GM18868 (cell line): ENCODE data around the gene REV1.

Experiments
- ATAC-seq: cut with Tn5 transposase; IDR thresholded peaks from one replicate; pipeline ENCODE4 v1.9.1; 2021; ENCODE audit warnings: mild to moderate bottlenecking, moderate library complexity; ENCODE audit not compliant: unreplicated experiment

Gene REV1

DNA sequence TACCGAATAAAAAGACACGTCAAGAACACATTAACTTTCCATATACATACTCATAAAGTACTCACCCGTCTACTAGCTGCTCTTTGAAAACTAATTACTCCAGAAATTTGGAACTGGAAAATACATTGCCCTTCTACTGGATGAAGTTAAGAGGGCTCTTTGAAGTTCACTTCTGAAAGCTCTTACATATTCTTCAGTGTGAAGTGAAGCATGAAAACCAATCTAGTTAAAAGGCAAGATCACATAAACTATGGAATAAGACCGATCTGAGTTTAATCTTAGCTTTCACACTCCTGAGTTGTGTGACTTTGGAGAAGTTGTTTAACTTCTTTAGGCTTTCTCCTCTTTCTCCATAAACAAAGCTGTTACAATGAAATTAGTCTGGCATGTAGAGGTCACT lies 38.5 kb downstream of the REV1 start:
- no peak for ATAC-seq

DNA sequence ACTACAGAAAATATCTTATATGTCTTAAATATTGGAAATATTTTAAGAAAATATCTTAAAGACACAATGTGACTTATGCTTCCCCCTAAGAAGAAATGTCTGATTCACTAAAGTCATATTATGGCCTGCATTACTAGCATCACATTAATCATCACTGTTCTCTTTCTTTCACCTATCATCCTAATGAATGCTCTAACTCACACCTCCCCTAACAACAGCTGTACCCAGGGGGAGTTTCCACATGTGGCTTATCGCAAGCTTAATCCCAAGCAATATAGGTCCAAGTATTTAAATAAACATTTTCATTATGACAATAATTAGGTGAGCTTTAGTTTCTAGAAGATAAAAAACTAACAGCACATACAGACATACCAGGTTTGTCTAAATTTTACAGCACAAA lies 39.6 kb downstream of the REV1 start:
- no peak for ATAC-seq

DNA sequence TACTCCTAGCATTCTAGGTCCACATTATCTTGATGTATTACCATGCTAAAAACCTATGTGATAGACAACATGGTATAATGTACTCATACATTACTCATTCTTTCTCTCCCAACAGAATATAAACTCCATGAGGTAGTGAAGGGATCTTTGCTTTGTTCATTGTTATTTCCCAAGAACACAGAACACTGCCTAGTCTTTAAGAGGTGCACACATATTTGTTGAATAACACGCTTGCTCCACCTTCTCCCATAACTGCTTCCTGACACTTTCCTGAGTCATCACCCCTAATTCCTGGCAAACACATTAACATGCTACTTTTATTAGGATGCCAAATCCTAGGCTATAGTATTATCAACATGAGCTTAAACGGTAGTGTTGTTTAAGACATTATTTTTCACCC lies 41.3 kb downstream of the REV1 start:
- ATAC-seq: no peak

DNA sequence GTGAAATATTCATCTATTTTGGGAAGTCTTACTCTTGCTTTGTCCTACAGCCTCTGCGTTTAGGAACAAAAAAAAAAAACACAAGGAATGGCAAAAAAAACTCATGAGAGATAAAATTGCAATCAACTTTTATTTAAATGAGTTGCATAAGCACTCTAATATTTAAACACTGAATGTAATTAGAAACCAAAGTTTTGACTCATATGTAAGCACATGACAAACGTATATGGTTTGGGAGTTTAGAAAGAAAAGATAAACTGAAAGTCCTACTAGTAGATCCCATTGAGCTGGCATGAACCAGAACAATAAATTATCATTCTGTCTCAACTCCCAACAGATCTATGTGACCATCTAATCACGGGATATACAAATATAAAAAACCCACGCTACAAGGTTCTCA lies 44.8 kb downstream of the REV1 start:
- no peak for ATAC-seq

DNA sequence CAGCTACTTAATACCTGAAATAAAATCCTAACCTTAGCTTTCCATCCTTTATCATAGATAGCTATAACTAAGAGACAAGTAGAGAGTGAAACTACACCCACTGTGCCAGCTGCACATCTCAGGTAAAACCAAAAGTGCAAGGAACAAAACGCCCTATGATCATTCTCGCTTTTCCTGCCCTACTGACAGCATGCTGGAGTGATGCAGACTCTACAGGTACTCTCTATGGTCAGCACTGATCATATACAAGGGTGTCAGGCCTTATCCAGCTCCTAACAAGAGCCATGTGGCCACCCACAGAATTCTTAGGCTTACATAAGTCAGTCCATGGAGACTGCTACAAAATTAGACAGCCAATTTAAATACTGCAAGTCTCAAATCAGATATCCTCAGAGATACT lies 45.6 kb downstream of the REV1 start:
- no peak for ATAC-seq

DNA sequence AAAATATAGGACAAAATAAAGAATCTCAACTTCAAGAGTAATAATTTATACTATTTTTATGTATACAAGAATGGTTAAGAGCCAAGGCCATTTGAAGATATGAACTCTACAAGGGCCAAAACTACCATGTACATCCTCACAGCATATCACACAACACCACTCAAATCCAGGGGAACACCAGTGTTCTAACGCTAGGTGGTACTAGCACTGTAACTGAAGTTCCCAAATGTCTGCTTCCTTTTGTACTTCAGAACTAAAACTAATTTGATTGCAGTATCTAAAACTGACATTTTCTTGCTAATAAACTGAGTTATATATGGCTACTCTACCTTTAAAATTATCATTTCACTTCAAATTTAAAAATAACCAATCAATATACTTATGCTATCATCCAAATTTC lies 47.0 kb downstream of the REV1 start:
- no peak for ATAC-seq

DNA sequence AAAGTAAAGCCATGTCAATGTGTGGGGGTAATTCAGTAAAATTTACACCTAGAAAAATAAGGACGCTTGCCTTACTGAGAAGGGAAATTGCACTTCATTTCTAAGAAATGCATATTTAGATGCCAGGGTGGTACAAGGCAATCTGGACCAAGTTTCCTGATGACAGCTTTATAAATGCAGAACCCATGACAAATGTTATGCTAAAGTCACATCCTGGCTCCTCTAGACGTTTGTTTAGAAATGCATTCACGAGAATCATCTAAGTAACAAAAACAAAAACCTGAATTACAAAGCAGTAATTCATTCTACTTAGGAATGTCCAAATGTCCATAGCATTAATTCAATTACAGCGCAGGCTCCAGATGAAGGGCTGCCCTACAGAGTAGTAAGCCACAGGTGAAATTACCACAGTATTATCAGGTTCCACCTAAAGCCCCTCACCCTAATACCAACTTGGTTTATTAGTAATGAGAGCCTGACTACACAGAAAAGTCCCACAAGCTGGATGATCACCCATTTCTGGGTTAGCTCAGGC lies 49.8 kb downstream of the REV1 start:
- ATAC-seq: no peak

DNA sequence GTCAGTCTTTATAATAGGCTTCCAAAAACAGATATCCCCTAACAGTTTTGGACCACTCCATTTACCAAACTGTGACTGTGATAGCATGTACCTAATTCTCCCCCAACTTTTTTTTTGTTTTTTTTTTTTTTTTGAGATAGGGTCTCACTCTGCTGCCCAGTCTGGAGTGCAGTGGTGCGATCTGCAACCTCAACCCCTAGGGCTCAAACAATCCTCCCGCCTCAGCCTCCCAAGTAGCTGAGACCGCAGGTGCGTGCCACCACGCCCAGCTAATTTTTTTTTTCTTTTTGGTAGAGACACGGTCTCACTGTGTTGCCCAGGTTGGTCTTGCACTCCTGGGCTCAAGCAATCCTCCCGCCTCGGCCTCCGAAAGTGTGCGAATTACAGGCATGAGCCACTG lies 52.9 kb downstream of the REV1 start:
- no peak for ATAC-seq

DNA sequence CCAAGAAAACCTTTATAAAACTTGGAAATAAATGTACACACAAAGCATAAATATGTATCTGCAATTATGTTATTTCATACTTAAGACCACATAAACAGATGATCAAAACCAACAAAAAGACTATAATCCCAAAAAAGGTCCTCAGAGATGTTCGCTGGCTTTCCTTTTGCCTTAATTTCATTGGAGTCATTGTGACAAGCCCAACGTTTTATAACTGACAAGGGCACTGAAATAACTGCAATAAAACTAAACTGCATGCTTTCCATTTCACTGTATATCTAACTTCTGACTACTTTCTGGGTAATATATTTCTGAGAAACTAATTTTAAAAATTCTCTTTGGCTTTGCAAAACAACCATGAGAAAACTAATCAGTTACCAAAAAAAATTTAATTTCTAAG lies 56.5 kb downstream of the REV1 start:
- no peak for ATAC-seq

DNA sequence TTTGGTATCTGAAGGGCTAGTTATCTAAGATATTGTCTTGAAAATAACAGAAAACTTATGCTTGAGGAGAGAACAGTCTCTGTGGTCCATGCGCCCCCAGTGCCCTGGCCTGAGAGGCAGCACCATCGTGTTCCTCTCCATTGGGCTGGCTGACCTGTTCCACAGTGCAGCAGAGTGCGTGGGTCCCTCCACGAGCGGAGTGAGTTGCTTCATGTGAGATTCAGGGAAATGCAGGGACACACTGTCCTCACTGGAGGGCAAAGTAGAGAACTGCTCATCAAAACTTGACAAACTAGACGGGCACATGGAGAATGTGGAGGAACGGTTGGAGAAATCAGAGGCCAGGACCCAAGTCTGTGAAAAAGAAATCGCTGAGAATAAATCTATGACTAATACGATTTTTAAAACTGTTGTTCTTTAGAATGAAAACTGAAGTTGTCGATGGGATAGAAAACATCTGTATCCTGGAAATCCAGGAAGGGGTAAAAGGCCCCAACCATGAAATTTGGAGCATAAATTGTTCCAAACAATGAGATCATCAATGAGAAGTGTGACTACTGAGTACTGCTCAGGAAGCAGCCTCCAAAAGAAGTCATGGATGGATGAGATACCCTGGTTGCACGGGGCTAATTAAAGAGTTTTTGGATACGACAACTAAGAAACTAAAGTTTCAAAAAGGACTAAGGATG lies 58.1 kb downstream of the REV1 start:
- no peak for ATAC-seq

DNA sequence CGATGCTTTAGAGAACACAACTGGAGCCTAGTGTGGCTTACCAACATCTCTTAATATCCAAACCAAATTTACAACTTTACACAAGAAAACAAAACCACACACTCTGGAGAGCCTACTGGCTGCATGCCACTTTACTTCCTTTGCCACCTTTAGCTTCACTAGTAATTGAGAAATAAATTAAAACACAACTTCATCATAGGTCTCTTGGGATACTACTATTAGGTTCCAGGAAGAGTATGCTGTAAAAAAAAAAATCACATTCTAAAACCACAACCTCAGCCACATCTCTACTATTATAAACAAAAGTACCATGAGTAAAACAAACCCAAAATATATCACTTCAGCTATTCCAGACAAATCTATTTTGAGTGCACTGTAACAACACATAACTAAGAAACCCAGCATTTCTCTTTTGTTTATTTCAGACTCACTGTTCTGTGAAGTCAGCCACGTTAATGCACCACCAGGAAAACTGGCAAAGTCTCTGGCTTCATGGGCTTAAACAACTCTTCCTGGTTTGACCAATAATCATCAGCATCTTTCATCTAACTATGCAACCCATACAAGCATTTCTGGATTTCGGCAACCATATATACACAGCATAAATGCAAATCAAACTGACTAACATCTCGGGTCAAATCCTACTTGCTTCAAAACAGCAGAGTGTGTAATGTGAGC lies 59.1 kb downstream of the REV1 start:
- ATAC-seq: no peak

DNA sequence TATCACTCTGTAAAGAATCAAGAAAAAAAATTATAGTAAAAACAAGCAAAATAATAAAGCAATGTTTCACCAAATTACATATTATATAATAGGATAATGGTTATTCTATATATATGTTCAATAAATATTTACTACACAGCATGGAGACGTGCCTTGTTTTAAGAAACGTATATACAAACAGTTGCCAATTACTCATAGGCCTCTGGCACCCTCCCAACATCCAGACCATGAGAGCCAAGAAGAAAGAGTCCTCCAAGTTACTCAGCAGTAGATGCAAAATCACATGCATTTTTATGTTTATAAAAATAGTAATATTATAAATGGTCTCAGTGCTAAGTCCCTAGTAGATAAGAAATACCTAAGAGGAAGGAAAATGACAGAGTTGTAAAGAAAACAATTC lies 64.8 kb downstream of the REV1 start:
- no peak for ATAC-seq

DNA sequence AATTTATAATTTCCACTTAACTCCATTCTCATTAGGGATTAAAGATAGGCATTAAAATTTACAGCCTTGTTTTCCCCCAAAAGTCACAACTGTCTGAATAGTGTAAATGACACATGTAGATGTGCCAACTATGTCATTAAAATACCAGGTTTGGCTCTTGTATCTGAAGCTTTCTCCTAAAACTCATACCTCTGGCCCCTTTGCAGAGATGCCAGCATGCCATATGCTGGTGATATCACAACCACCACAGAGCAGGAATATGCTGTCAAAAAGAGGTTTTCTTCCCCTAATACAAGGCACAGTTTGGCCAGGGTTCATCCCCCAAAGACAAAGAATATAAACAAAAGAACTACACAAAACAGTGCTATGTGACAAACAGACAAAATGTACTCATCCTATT lies 65.4 kb downstream of the REV1 start:
- ATAC-seq: no peak

DNA sequence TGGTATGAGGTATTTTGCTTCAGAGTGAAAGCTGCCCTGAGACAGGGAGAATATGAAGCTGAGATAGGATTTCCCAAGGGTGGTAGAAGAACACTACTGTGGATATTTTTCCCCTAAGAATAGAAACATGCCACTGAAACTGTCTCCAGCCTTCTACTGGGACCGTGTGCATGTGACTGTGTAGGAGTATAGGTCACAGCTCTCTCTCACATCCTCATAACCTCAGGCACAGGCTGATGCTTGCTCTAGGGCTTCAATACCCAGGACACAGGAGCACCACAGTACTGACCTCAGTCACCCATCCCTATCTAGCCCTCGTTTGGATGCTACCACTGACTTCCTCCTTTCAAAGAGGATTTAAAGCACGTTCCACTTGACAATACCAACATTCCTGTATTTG lies 67.2 kb downstream of the REV1 start:
- ATAC-seq: no peak

DNA sequence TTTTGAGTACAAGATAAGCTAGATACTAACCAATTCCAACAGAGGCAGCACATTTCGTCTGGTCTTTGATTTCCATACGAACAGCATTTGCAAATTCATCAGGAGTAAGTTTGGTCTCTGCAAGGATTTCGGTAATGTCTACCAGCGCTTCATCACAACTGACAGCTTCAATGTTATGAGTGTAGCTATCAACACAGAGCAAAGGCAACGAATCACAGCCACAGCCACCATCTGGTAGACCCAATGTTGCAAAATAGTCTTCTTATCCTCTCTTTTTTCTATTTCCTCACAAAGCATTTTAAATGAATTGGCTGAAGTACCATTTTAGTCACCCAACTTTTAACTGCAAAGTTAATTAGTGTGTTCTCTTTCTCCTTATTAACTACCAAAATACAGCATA lies 68.3 kb downstream of the REV1 start:
- ATAC-seq: no peak

DNA sequence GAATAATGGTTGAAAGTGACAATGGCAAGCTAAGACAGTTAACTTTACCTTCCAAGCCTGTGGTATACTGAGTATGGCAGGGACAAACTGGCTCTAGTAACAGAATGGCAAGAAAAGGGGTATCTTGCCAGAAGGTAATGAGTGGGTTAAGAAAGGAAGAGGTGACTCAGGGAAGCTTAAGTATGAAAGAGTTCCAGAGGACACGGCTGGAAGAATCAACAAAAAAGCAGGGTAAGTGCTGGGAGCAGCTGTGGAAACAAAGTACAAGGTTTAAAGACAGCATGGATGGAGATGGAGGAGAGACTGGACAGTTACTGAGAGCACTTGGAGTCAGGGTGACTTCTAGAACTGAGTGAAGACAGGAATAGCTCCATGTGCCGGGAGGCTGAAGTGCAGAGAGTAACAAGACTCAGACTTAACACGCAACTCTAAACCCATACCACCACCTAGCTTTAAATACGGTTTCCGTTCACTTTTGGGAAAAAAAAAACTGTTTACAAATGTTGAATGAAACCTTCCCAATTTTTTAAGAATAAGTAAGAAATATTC lies 69.0 kb downstream of the REV1 start:
- no peak for ATAC-seq

DNA sequence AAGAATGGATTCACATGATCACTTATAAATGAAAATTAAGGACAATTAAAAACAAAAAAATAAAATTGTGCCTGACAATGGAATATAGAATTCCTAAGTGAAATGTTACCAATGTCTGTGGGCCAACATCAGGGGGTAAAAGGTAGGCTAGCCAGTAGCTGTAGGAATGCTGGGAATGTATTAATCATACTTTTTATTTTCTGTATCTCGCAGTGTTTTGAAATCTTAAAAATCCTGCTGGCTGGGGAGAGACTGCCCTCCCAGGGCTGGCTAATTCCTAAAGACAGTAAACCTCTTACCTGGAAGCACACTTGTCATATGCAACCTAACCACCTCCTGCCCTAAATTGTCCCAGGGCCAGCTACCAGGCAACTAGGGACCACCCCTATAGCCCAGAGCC lies 69.8 kb downstream of the REV1 start:
- no peak for ATAC-seq

DNA sequence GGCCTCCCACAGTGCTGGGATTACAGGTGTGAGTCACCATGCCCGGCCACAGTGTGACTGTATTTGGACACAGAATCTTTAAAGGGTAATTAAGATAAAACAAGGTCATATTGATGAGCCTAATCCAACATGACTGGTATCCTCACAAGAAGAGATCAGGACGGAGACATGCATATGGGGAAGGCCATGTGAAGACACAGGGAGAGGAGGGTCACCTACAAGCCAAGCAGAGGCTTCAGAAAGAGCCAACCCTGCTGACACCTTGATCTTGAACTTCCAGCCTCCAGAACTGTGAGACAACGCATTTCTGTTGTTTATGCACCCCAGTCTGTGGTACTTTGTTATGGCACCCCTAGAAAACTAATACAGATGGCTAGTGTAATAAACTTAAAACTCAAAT lies 72.4 kb downstream of the REV1 start:
- ATAC-seq: no peak

DNA sequence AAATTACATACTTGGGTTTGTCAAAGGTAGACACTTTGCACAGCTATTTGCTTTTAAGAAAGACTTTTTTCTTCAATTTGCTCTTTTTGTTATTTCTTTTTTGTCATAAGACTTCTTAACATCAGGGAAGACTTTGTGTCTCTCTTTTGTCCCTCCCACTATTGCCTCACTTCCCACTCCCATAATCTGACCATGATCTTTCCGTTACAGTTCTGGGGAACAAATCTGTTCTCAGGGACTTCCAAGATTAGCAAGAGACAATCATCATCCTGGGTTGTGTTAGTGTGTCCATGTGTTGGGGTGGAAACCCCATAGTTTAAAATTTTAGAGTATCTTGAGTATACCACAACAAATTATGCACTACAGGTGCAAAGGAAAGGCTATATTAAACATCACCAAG lies 75.3 kb downstream of the REV1 start:
- no peak for ATAC-seq

DNA sequence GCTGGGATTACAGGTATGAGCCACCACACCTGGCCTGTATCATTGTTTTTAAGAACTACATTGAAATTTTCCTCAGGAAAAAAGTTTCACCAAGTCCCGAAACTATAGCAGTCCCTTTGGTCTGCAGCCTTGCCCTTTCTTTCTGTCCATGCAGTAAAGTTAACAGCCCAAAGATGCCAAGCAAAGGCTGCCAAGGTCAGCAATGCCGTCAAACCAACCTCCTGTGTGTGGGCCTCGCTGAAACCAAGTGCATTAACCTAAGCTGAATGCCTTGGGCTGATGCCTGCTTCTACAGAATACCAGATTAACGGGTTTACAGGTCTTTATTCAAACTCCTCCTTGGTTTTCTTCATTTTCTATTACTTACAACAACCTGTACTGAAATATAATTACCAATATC lies 79.5 kb downstream of the REV1 start:
- ATAC-seq: no peak

DNA sequence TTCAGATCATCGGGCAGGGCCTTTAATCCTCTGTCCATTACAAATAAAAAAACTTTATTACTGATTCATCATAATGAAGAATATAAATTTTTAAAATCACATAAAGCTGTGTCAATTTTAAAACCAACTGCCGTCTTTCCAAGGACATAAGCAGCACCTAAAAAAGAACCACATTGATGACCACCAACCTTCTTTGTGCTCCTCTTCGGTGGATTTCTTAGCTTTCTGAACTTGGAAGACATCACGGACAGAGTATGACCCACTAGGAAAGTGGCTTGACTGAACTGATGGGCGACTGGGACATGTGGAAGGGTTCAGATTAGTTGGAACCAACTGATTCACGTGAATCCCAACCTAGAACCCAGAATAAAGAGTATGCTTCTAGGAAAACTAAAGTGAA lies 83.7 kb downstream of the REV1 start:
- no peak for ATAC-seq
